GM06990 (cell line): ENCODE data around the gene CCR9.

Experiments
- DNase-seq: peaks from one replicate; pipeline ENCODE4 v3.0.0-alpha.2; 2011; ENCODE audit not compliant: insufficient read length; ENCODE audit errors: extremely low read depth
- H3K27me3 ChIP-seq: replicated peaks from 2 replicates; pipeline ENCODE4 v1.6.0; 2011; ENCODE audit warnings: low read length; ENCODE audit not compliant: control insufficient read depth, insufficient read depth
- H3K36me3 ChIP-seq: 2 replicates; pipeline ENCODE4 v1.5.1; 2011; ENCODE audit warnings: low read length; ENCODE audit not compliant: control insufficient read depth, insufficient read depth
- H3K4me3 ChIP-seq: replicated peaks from 2 replicates; pipeline ENCODE4 v1.5.1; 2011; ENCODE audit warnings: low read depth, mild to moderate bottlenecking, control low read depth, low read length
- TF ChIP-seq, protein P1 (sequence below): IDR thresholded peaks from 2 replicates; pipeline ENCODE4 v1.5.1; 2011; ENCODE audit warnings: low read length, control low read depth, mild to moderate bottlenecking, inconsistent platforms; ENCODE audit not compliant: insufficient read depth, poor library complexity, severe bottlenecking

The CCR9 gene

GRCh38 chr3:45940781-45941365 is 54.5 kb downstream of the CCR9 start:
- DNase-seq = no peak
- Histone ChIP-seq H3K36me3 (peaks cover 4% of the 10 kb centered on the region), H3K27me3 (no peaks in the 10 kb centered on the region), H3K4me3 (no peak overlapping the region)
- TF ChIP-seq, protein P1, sequence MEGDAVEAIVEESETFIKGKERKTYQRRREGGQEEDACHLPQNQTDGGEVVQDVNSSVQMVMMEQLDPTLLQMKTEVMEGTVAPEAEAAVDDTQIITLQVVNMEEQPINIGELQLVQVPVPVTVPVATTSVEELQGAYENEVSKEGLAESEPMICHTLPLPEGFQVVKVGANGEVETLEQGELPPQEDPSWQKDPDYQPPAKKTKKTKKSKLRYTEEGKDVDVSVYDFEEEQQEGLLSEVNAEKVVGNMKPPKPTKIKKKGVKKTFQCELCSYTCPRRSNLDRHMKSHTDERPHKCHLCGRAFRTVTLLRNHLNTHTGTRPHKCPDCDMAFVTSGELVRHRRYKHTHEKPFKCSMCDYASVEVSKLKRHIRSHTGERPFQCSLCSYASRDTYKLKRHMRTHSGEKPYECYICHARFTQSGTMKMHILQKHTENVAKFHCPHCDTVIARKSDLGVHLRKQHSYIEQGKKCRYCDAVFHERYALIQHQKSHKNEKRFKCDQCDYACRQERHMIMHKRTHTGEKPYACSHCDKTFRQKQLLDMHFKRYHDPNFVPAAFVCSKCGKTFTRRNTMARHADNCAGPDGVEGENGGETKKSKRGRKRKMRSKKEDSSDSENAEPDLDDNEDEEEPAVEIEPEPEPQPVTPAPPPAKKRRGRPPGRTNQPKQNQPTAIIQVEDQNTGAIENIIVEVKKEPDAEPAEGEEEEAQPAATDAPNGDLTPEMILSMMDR = no peak

DNA sequence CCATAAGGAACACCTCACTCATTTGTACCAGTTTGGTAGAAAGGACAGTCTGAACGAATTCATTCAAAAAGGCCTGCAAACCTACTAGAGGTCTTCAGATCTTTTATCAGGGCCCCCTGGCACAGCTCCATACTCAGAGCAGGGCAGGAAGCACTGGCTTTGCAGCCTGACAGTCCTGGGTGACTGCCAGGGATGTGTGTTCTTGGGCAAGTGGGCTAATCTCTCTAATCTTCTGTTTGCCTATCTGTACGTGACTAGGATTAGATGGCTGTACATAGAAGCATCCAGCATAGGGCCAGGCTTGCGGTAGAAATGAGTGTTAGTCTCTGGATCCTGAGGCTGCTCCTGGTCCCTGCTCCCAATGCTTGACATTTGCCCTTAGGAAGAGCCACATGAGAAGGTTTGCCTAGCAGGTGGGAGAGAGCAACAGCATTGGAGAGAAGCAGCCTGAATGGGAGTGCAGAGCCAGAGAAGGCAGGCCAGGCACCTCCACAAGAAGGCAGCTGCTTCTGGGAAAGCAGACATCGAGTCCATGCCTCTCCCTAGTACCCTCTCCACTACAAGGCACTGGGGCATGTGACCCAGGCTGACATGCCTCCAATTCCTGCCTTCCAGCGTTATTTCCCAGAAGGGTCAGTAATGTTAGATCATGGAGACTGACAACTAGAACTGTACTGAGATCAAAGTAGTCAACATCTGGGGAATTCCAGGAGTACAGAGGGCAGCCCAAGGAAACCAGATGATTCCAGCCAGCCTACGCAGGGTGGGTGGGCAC is 55.9 kb downstream of the CCR9 start:
- Histone ChIP-seq H3K27me3 (no peaks in the 10 kb centered on the region), H3K4me3 (no peak overlapping the region), H3K36me3 (peaks cover 7% of the 10 kb centered on the region)
- no peak for DNase-seq
- TF ChIP-seq, protein P1 = no peak

- TF ChIP-seq, protein P1 = no peak
- Histone ChIP-seq H3K4me3 (no peak within 1 kb of the TSS), H3K36me3 (peaks cover 6% of the 10 kb centered on the region; the same call in 1 of the 2 replicates), H3K27me3 (no peaks in the 10 kb centered on the region)
- no peak for DNase-seq
Observed at GRCh38 chr3:45943207-45943846, 57.0 kb downstream of the CCR9 start, which contains the start of gene CXCR6. Gene CXCR6, plus strand, starts transcription at chr3:45943464. Its CDS starts 3,018 bp downstream, at chr3:45946482.

GRCh38 chr3:45944830-45945620 is 58.7 kb downstream of the CCR9 start:
- Histone ChIP-seq H3K27me3 (no peaks in the 10 kb centered on the region), H3K4me3 (no peak overlapping the region), H3K36me3 (peaks cover 10% of the 10 kb centered on the region)
- TF ChIP-seq, protein P1 = no peak
- no peak for DNase-seq

GRCh38 chr3:45946307-45946706 is 60.0 kb downstream of the CCR9 start:
- H3K4me3 ChIP-seq = no peak overlapping the region
- no peaks in the 10 kb centered on the region for H3K27me3 ChIP-seq
- DNase-seq = no peak
- TF ChIP-seq, protein P1 = no peak
- H3K36me3 ChIP-seq = peaks cover 12% of the 10 kb centered on the region
